ENCODE data around the gene HIRIP3.
"Not testable (repeated sequence)": the region's sequence is repeated elsewhere in the genome, so short reads cannot be mapped to it uniquely, and the experiment has no call there.

The HIRIP3 gene

DNA sequence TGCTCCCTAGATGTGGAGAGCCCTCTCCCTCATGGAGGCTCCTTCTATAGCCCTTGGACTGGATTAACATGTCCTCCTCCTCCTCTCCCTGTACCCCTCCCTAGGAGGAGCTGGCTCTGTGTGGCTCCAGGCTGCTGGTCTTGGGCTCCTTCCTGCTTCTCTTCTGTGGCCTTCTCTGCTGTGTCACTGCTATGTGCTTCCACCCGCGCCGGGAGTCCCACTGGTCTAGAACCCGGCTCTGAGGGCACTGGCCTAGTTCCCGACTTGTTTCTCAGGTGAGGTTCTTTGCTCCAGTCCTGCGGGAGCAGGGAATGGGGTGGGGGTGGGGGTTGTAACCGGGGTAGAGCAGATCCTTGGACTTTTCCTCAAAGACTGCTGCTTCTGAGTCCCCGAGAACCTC is 24.1 kb downstream of the HIRIP3 start:
- DNase-seq (ENCODE audit: insufficient read length, low spot score) (no peak), FAIRE-seq (no peak)
- no peak for TF ChIP-seq TAF1 (IDR thresholded peaks at IDR 0.05; ENCODE audit: low read depth, low read length)
- no peak for TF ChIP-seq POU2F2 (IDR thresholded peaks at IDR 0.05; ENCODE audit: low read depth, low read length)
- TF ChIP-seq PAX5 (IDR thresholded peaks at IDR 0.05; ENCODE audit: insufficient read depth, low read length, severe bottlenecking): no peak
- no peak for TF ChIP-seq SPI1 (IDR thresholded peaks at IDR 0.05; ENCODE audit: low read depth, low read length)
- TF ChIP-seq POLR2A (IDR thresholded peaks at IDR 0.05; ENCODE audit: low read depth, low read length): no peak
- TF ChIP-seq POLR2AphosphoS5 (IDR thresholded peaks at IDR 0.05; ENCODE audit: low read depth, low read length): no peak

DNA sequence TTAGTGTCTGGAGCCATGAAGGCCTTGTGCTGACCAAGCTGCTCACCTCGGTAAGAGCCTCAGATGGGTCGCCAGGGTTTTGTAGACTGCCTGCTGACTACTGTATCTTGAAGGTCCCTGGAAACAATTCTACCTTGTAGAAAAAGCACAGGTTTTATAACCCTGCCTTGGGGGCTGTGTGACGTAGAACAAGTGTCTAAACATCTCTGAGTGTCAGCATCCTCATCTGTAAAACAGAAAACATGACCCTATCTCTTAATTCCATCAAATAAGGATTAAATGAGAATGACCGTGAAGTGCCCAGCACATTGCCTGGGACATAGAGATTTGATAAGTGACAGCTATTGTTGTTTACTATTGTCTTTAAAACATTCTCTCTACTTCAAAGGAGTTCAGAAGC is 27.2 kb downstream of the HIRIP3 start:
- FAIRE-seq (no peak), DNase-seq (ENCODE audit: insufficient read length, low spot score) (no peak)
- TF ChIP-seq SPI1 (IDR thresholded peaks at IDR 0.05; ENCODE audit: low read depth, low read length): no peak
- no peak for TF ChIP-seq POLR2AphosphoS5 (IDR thresholded peaks at IDR 0.05; ENCODE audit: low read depth, low read length)
- no peak for TF ChIP-seq PAX5 (IDR thresholded peaks at IDR 0.05; ENCODE audit: insufficient read depth, low read length, severe bottlenecking)
- TF ChIP-seq POLR2A (IDR thresholded peaks at IDR 0.05; ENCODE audit: low read depth, low read length): no peak
- no peak for TF ChIP-seq TAF1 (IDR thresholded peaks at IDR 0.05; ENCODE audit: low read depth, low read length)
- TF ChIP-seq POU2F2 (IDR thresholded peaks at IDR 0.05; ENCODE audit: low read depth, low read length): no peak

DNA sequence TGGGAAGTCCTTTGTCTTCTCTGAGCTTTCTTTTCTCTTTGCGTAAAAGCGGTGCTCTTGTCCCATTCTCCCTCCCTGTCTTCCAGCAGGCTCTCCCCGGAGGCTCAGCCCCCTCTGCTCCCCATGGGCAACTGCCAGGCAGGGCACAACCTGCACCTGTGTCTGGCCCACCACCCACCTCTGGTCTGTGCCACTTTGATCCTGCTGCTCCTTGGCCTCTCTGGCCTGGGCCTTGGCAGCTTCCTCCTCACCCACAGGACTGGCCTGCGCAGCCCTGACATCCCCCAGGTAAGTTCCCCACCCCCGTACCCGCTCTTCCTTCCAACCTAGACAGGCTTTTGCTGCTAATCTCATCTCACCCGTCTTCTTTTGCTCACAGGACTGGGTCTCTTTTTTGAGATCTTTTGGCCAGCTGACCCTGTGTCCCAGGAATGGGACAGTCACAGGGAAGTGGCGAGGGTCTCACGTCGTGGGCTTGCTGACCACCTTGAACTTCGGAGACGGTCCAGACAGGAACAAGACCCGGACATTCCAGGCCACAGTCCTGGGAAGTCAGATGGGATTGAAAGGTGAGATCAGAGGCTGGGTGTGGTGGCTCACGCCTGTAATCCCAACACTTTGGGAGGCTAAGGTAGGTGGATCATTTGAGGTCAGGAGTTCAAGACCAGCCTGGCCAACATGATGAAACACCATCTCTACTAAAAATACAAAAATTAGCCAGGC is 32.2 kb downstream of the HIRIP3 start:
- FAIRE-seq (no peak), DNase-seq (ENCODE audit: insufficient read length, low spot score) (no peak)
- TF ChIP-seq POLR2A (IDR thresholded peaks at IDR 0.05; ENCODE audit: low read depth, low read length): no peak
- TF ChIP-seq TAF1 (IDR thresholded peaks at IDR 0.05; ENCODE audit: low read depth, low read length): no peak
- TF ChIP-seq POLR2AphosphoS5 (IDR thresholded peaks at IDR 0.05; ENCODE audit: low read depth, low read length): no peak

DNA sequence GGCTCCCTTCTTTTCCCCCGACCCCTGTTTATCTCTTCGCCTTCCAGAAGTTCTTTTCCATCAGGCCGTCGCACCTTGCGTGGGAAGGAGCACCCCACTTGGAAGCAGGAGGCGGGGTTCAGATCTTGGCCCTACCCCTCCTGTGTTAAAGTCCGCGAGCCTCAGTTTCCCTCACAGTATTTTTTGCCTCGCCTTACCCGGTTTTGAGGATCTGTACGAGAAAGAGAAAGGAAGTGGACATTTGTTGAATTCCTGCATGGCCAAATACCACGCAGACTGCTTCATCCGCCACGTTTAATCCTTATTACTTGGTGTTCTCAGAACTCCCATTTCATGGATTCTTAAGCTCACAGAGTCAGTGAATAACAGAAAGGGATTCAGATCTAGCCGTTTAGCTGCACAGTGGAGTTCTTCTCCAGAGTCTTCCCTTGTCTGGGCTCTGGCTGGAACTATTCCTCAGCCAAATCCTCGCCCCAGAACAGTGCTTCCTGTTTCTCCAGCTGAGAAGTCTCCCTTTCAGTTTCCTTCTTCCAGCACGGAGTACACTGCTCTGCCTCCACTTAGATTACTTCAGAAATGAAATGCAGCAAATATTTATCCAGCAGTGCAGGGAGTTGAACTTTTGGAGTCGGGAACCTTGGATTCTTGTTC is 32.9 kb downstream of the HIRIP3 start:
- FAIRE-seq: no peak

DNA sequence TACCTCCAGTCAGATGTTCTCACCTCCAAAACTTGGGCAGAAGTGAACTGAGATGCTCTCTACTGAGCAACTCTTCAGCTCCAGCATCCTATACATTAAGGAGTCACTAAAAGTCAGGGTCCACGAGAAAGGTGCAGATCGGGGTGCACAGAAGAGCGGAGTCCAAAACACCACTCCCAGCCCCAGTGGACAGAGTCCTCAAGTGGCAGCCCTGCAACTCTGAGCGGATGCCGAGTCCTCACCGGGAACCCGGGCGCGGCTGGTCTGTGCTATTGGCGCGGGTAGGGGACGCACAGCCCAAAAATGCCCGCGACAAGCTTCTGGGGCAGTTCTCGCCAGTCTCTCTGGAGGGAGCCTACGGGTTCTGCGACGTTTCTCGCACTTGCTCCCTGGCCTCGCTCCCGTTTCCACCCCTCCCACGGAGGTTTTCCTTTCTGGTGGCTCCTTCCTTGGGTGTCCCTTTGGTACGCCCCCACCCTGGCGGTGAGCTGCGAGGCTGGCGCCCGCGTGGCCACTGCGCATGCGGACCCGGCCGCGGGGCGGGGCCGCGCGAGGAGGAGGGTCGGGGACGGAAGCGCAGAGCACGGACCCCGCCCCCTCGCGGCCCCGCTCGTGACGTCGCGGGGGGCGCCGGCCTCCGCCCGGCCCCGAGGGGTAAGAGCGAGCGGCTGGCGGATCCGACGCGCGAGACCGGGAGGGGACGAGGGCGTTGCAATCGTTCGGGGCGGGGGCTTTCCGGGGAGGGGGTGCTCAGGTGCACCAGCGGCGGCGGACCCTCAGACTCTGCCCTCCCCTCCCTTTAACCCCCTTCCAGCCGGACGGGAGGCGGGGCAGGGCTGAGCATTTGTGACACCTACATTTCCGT is 33.7 kb downstream of the HIRIP3 start, which contains the start of gene TMEM219:
Gene TMEM219 (plus strand): TSS at position 601 of the 865 bp plus-strand sequence. CDS start 1,065 bp downstream, outside the sequence.
- peak; percentile 96 for FAIRE-seq
- peak; percentile 98 for DNase-seq (ENCODE audit: insufficient read length, low spot score)
- TF ChIP-seq POU2F2 (IDR thresholded peaks at IDR 0.05; ENCODE audit: low read depth, low read length): no peak
- no peak for TF ChIP-seq SPI1 (IDR thresholded peaks at IDR 0.05; ENCODE audit: low read depth, low read length)
- no peak for TF ChIP-seq PAX5 (IDR thresholded peaks at IDR 0.05; ENCODE audit: insufficient read depth, low read length, severe bottlenecking)
- peak; percentile 48; the same call in 1 of the 2 replicates for TF ChIP-seq POLR2AphosphoS5 (IDR thresholded peaks at IDR 0.05; ENCODE audit: low read depth, low read length)
- peak; percentile 74; the same call in 1 of the 2 replicates for TF ChIP-seq TAF1 (IDR thresholded peaks at IDR 0.05; ENCODE audit: low read depth, low read length)
- peak; percentile 54; the same call in 1 of the 2 replicates for TF ChIP-seq POLR2A (IDR thresholded peaks at IDR 0.05; ENCODE audit: low read depth, low read length)

More for the DNA sequence above, 32.9 kb downstream of the HIRIP3 start:
- TF ChIP-seq POLR2AphosphoS5 (IDR thresholded peaks at IDR 0.05; ENCODE audit: low read depth, low read length) (no peak), PAX5 (IDR thresholded peaks at IDR 0.05; ENCODE audit: insufficient read depth, low read length, severe bottlenecking) (no peak), POU2F2 (IDR thresholded peaks at IDR 0.05; ENCODE audit: low read depth, low read length) (no peak), SPI1 (IDR thresholded peaks at IDR 0.05; ENCODE audit: low read depth, low read length) (no peak), TAF1 (IDR thresholded peaks at IDR 0.05; ENCODE audit: low read depth, low read length) (no peak), POLR2A (IDR thresholded peaks at IDR 0.05; ENCODE audit: low read depth, low read length) (no peak)
- no peak for DNase-seq (ENCODE audit: insufficient read length, low spot score)

DNA sequence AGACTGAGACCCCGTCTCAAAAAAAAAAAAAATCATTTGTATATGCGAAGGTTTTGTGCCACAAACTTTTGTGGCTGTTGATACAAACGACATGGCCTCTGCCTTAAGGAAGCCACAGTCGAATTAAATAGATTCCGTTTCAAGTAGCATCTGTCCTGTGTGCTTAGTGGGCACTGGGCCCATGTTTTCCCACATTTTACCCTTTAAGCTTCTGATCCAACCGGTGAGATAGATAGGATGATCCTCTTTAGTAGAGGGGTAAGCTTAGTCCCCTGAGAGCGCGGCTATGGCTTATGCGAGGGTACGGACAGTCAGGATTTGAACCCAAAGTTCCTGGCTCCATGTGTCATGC is 34.3 kb downstream of the HIRIP3 start:
- DNase-seq (ENCODE audit: insufficient read length, low spot score) (no peak), FAIRE-seq (no peak)
- TF ChIP-seq PAX5 (IDR thresholded peaks at IDR 0.05; ENCODE audit: insufficient read depth, low read length, severe bottlenecking): no peak
- TF ChIP-seq TAF1 (IDR thresholded peaks at IDR 0.05; ENCODE audit: low read depth, low read length): no peak
- TF ChIP-seq POLR2AphosphoS5 (IDR thresholded peaks at IDR 0.05; ENCODE audit: low read depth, low read length): no peak
- no peak for TF ChIP-seq POU2F2 (IDR thresholded peaks at IDR 0.05; ENCODE audit: low read depth, low read length)
- no peak for TF ChIP-seq SPI1 (IDR thresholded peaks at IDR 0.05; ENCODE audit: low read depth, low read length)
- TF ChIP-seq POLR2A (IDR thresholded peaks at IDR 0.05; ENCODE audit: low read depth, low read length): no peak

DNA sequence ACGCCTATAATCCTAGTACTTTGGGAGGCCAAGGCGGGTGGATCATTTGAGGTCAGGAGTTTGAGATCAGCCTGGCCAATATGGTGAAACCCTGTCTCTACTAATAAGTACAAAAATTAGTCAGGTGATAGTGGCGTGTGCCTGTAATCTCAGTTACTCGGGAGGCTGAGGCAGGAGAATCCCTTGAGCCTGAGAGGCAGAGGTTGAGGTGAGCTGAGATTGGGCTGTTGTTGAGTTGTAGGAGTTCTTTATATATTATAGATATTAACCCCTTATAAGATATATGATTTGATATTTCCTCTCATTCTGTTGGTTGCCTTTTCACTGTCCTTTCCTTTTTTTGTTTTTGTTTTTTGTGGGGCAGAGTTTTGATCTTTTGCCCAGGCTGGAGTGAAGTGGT is 35.6 kb downstream of the HIRIP3 start:
- DNase-seq (ENCODE audit: insufficient read length, low spot score); FAIRE-seq: not testable (repeated sequence)

DNA sequence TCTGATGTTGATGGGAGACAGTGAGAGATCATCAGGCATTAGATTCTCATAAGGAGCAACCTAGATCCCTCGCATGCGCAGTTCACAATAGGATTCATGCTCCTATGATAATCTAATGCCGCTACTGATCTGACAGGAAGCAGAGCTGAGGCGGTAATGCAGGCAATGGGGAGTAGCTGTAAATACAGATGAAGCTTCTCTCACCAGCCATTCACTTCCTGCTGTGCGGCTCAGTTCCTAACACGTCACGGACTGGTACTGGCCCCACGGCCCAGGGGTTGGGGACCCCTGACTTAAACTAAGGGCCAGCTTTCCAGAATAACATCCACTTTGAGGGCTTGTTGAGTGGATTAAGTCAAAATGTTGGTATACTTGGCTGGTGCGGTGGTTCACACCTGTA is 36.1 kb downstream of the HIRIP3 start:
- DNase-seq (ENCODE audit: insufficient read length, low spot score) (no peak), FAIRE-seq (no peak)
- no peak for TF ChIP-seq POU2F2 (IDR thresholded peaks at IDR 0.05; ENCODE audit: low read depth, low read length)
- no peak for TF ChIP-seq TAF1 (IDR thresholded peaks at IDR 0.05; ENCODE audit: low read depth, low read length)
- no peak for TF ChIP-seq SPI1 (IDR thresholded peaks at IDR 0.05; ENCODE audit: low read depth, low read length)
- no peak for TF ChIP-seq POLR2A (IDR thresholded peaks at IDR 0.05; ENCODE audit: low read depth, low read length)
- TF ChIP-seq PAX5 (IDR thresholded peaks at IDR 0.05; ENCODE audit: insufficient read depth, low read length, severe bottlenecking): no peak
- TF ChIP-seq POLR2AphosphoS5 (IDR thresholded peaks at IDR 0.05; ENCODE audit: low read depth, low read length): no peak

DNA sequence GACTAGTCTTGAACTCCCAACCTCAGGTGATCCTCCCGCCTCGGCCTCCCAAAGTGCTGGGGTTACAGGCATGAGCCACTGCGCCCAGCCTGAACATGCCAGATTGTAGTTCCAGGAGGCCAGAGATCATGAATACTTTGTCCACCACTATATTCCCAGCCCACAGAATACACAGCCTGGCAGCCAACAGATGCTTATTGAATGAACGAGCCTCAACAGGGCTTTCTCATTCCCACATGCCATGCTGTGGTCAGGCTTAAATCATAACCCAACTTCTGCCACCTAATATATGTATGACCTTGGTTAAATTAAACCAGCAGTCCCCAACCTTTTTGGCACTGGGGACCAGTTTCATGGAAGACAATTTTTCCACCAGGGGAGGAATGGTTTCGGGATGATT is 36.7 kb downstream of the HIRIP3 start:
- FAIRE-seq: no peak
- no peak for DNase-seq (ENCODE audit: insufficient read length, low spot score)
- TF ChIP-seq POLR2AphosphoS5 (IDR thresholded peaks at IDR 0.05; ENCODE audit: low read depth, low read length) (no peak), SPI1 (IDR thresholded peaks at IDR 0.05; ENCODE audit: low read depth, low read length) (no peak), TAF1 (IDR thresholded peaks at IDR 0.05; ENCODE audit: low read depth, low read length) (no peak), POU2F2 (IDR thresholded peaks at IDR 0.05; ENCODE audit: low read depth, low read length) (no peak), POLR2A (IDR thresholded peaks at IDR 0.05; ENCODE audit: low read depth, low read length) (no peak), PAX5 (IDR thresholded peaks at IDR 0.05; ENCODE audit: insufficient read depth, low read length, severe bottlenecking) (no peak)
